AML-193 (cell line): ENCODE data around the gene CDON.

Source experiments
- DNase-seq, 2 experiments: peaks; one replicate each; lab custom pipeline; 2025; lab: John Stamatoyannopoulos, UW

Gene CDON

DNA sequence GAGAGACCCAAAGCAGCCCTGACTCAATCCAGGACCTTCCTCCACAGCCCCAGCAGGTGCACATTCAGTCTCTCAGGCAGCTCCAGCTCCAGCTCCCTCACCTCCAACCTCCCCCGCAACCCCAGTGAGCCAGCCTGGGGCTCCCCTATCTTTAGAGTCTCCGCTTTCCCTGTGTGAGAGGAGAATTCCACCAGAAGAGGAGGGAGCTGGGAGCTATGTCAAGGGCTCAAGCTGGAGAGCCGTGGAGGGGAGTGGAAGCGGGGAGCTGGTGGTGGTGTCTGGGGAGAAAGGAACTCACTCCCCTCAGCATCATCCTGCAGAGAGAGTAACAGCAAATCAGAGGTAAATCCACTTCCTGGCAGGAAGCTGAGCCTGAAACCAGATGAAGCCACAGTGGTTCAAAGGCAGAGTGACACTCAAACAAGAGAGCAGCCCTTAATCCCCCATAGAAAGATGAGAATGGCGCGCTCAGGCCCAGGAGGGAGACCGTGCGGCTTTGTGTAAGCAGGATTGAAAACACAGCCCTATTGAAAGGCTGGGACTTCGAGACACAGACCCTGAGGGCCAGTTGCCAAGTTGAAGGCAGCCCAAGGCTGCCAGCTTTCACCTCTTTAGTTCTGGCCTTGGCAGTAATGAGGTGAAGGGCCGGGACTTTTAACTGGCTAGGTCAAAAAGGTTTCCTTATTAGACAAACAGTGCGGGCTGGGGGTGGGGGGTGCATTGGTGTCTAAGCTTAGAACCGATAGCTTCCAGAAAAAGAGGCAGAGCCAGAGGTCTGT is 21.4 kb upstream of the CDON start:
- no peak for DNase-seq

DNA sequence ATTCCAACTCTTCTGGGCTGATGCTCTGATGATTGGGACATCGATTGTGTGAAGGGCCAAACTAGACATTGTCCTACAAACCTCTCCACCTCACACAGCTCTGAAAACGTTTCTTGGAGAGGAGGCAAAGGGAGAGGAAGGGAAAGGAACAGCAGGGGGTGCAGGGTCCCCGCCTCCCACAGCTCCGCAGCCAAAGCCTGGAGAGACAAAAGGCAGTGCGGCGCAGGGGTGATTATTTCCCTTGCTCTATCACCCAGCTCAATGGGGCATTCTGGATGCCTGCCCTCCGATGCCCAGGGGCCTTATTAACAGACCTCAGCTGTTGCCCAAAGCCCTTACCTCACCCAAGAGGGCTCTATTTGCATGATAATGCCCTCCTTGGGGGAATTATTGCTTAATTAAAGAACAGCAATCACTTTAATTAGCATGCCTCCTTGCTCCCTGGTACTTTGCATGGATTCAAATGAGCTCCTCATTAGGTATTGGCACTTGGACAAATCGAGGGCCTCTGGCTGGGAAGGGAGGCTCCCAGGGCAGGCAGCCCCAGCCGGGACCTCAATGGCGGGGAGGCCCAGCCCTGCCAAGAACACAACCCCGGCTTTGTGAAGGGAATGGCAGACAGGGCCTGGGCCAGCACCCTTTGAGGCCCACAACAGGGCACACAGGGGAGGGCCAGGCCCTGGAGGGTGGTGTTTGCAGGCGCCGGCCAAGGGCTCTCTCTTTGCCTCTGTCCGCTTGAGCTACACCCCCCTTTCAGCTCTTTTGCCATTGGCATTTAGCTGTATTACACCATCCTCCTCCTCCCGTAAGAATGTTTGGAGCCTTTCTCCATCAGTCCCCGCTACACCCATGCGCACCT is 19.8 kb upstream of the CDON start:
- DNase-seq: no peak

DNA sequence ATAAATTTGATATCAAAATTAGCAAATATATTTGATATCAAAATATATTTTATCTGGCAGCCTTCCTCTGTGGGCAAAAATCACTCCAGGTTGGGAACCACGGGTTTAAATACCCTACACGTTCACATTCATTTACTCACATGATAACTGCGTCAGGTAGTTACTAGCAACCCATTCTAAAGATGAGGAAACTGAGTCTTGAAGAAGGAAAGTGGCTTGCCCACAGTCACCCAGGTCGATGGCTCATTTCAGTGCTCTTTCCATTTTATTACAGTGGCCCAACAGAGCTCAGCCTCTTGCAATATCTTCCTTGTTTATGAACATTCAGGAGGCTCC is 19.2 kb upstream of the CDON start:
- no peak for DNase-seq

DNA sequence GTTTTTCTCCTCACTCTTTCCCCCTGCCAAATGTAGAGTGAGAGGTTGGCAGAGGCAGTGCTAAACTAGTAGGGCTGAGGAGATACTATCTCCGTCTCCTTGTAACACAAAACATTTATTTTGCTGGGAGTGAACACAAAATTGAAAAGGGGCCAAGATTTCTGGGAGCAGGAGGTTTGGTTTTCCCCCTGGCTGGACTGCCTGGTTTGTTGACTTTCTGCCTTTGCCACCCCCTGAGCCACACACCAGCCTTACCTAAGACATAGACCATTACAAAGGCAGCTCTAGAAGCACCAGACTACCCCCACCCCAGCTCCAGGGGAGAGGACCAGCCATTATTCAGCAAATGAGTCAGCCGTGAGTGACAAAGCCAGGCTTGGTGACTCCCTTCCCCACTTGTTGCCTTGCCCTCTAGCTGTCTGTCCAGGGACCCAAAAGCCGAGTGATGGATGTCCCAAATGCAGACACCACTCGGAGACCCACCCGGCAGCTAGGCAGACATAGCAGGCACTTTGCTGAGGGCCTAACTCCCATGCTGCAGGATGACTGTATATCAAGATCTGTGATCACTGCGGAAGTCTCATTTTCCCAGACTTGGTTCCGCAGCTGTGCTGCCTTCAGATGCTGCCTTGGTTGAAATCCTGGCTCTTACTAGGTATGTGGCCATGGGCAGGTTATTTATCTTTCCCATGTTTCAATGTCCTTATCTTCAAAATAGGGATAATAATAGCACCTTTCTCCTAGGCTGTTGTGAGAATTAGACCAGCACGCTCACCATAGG is 17.7 kb upstream of the CDON start:
- DNase-seq: no peak

DNA sequence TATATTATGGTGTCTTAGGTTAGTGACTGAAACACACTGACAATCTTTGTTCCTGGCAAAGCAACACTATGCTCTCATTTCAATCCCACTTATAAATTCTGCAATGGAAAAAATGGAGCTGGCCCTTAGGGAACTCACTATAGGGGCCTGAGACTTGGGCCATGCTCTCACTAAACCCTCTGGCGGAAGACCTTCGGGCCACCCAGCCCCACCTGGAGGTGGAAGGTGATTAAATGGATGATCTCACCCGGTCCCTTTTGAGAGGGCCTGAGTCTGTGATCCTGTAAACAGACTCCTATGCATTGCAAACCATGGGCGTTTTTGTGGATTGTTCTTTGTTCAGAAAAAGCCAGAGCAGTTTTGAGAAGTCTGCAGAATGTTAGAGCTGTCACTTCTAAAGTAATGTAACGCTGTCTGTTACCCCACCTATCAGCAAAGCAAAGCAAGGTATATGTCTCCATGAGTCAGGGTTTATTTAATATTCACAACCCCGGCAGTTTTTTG is 17.0 kb upstream of the CDON start:
- no peak for DNase-seq

DNA sequence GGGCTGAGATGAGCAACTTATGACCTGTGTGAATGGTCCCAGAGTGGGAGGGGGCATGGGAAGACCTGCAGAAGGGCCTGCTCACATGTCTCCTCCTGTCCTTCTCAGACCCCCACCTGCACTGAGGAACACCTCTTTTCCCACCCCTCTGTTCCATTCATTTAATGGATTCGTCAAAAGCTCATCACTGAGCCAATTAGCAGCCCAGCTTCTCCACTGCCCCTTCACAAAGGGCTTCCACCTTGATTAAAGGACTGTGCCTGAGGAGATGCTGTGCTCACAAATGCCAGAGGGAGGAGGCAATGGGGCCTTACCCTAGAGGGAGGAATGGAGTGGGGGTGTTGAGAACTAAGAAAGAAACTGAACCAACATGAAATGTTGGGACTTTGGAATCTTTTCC is 14.0 kb upstream of the CDON start:
- no peak for DNase-seq

DNA sequence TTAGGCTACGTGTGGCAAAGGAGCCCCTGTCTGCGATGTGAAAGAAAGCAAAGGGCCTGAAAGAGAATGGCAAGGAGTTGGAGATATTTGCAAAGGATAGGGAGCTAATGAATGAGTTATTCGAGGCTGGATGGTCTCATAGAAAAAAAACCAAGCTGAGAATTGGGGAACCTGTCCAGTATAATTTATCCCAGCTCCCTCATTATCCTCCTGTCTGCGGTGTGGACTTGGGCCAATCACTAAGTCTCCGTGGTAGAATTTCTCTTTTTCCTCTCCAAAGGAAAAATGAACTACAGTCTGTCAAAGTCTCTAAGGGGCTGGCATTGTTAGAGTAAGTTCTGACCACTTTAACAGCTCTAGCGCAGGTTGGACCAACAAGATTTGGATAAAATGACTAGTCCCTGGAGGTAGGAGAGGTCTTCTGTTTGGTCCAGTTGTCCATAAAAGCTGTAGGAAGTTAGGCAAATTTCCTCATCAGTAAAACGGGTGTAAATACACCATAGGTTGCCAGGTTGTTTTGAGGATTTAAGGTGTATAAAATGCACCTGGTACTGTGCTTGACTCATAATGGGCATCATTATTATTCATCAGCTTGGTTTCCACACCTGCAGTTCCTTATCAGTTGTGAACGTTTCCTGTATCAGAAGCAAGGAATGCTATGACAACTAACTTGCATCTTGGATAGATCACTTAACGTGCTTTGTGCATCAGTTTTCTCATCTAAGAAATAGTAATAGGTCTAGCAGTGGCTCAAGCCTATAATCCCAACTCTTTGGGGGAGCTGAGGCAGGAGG is 10.3 kb upstream of the CDON start:
- no peak for DNase-seq

DNA sequence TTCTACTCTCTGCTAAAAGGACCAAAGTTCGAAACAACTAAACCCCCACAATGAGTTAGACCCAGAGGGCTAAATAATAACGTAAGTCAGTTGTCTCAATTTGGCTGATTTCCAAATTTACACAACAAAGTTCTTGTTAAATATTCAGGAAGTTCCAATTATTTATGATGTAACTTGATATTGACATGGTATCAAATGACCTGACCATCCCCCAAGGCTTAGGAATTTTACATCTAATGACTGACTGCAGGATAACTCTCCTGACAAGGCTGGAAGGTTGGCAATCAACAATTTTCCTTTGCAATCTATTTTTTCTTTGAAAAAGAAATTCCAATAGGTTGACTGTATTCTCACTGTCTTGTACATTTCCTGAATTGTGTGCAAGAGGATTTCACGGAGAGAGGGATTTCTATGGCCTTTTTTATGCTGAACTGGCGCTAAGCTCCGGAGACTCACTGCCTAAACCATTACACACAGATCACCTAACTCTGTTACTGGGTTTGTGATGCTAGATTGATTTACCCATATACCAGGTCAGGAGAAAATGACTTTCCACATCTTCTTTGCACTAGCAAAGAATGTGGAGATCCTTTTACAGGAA is 9.6 kb upstream of the CDON start:
- DNase-seq: no peak

DNA sequence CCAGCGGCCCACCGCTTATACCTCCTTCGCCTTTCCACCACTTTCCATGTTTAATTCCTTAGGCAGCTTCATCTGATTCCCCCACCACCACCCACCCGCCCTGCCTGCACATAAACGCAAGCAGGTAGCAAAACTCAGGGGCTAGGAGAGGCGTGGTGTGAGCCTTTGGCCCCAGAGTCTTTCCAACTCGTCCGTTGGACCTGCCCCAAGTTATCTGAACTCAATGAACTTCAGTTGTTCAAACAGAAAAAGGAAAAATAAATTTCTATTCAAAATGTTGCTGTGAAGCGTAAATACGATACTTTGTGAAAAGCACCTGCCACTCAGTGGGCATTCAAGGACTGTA is 814 bp upstream of the CDON start:
- DNase-seq: no peak

DNA sequence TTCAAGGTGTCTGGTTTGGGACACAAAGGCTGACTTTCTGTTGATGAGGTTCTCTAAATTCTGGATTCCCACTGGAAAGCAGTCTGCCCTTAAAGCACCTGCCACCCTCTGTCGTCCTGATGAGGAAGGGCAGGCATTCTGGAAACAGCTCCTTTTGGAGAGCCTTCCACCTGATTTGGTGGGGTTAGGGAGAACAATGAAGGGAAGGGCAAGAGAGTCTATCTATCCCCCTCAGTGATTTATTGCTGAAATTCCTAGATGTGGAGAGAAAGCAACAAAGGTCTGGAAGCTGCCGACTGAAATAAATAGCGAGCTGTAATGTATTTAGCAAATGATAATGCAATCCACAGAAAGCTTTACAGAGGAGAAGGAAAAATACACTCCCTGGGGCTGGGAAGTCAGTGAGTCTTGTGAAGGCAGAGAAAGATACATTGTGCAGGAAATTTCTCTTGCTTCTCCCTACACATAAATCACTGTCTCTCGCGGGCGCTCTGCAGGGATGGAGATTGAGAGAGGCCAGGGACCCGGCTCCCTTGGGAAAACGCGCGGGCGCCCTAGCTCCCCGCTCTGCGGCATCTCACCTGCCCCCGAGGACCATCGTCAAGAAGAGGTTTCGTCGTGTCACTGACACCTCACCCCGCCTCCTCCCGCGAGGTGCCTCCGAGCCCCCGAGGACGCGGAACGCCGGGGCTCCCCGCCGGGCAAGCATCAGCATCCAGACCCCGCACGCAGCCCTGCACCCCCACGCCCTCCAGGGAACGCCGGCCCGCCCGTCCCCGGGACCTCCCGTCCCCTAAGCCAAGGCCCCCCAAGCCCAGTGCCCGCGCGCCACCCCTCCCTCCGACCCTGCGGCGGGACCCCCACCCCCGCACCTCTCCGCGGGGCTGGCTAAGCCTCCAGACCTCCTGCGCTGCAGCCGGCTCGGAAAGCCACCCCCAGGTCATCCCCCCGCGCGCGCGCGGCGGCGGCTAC is 673 bp downstream of the CDON start:
- peak; percentile 6 to 11 for DNase-seq

DNA sequence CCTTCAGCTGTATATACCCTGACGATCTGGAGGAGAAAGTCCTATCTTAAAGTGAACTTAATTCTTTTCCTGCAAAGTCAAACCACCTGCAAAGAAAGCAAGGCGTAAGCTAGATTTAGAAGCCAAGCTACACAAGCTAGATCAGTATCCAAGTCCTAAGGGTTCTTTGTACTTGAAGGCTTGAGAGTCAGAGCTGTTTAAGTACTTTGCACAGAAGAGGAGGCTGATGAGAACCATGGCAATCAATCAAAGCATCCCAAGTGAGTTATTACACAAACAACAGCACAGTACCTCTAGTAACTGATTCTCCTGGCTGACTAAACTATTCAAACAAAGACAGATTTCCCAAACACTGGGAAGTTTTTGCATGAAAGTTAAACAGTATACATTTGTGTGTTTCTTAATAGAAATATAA is 1.9 kb downstream of the CDON start:
- no peak for DNase-seq

DNA sequence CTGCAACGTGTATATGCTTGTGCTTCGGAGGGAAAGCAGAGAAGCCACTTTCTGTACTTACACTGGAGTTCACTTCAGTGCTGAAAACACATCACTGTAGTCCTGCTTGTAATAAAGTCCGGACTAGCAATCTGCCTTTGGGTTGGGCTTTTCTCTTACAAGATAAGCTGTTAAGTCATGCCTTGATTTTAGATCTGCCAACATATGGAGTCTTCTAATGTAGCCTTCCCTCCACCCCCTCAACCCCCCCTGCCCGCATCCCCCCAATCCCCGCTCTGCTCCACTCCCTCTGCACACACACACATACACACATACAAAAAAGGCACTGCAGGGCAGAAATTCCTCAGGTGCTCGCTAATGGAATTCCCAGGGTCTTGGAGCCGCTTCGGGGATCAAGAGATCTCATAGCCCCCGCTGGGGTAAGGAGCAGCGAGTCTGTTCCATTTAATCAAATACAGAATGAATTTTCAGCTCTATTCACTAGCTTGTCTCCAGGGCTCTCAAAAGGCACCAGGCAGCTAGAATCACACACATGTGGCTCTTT is 3.4 kb downstream of the CDON start:
- no peak for DNase-seq

DNA sequence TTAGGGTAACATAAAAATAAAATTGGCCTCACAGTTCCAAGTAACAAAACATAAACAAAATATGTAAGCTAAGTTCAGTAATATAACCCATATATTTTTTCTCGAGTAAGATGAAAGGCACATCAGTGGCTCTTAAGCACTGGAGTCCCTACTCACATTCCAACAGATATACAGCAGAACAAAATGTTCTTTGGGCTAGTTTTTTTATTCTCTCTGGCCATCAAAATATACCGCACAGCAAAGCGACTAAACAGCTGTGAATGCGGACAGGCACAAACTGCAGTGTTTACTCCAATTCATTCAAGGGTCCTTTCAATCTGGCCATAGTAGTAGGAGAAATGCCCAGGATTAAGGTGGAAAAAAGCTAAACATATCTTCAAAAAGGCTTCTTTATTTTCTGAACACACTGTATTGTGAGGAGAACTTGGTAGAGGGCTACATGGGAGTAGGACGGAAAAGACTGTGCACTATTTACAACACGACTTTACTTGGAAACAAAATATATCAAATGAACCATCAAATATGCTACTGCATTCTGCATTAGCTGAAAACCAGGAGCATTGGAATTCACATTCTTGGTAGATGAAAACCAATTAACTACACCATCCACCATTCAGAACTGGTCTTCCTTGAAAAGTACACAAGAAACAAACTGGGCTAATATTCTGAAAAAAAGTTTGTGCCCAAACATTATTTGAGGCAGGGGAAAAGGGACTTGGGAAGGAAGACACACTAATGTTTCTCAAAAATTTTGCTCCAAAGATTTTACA is 4.4 kb downstream of the CDON start:
- DNase-seq: no peak

DNA sequence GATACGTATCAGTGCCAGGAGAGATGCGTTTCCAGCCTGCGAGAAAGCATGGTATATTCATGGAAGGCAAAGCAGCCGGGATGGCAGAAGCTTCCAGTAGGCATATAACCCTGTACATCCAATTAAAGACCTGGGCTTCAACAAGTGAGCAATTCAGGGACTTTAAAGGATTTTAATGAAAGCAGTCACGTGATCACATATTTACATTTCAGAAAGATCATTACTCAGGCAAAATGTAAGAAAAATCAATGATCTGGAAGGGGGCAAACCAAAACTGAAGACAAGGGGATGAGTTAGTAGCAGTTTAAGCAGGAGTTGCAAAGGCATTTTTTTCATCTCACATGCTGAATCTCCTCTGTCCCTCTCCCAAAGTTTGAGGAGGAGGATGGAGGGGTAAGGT is 7.8 kb downstream of the CDON start:
- no peak for DNase-seq

DNA sequence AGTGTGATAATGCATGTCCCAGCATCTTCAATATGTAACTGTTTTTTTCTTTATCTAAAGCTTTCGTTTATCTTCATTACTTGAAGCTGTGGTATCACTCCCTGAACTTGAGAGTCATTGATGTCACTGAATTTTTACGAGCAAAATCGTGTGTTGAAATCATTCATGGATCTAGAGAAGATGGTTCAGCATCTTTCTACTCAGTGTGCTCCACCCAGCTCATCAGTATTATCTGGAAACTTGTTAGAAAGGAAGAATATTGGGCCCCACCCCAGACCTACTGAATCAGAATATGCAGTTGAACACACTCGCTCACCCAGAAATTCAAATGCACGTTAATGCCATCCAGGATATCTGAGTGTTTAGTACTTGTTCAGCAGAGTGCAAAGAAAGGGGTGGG is 8.3 kb downstream of the CDON start:
- DNase-seq: no peak

DNA sequence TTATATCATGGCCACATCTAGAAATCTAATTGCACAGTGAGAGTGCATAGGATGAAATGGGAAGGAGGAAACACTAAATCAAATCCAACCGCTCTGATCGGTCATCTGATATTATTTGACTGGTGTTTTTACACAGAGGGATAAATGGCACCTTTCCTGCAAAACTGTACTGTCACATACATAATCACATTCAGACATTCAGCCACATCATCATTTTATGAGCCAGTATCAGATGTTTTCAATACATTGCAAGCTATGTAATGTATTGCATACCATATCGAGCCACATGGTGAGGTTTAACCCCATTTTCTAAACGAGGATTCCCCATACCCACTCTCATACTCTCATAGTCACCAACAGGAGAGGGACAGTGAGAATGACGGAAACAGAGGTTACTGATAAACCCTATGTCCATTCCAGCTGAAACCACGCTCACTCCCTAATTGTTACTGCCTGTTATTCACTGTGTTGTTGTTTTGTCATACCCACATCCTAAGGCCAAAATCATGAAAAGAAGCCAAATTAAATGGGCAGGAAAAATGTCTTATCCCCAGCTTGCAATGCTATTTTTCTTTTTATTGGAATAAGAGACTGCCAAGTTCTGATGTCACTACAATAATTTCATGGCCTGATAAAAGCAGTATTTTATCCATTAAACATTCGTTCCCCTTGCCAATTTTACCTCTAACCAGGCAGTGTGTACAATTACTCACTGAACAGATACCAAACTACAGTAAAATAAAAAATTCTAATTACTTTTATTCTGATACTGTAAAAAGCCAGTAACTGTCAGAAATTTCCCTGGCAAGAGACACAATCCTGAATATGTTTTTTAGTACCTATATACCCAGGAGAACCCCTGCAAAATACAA is 9.0 kb downstream of the CDON start:
- DNase-seq: no peak

DNA sequence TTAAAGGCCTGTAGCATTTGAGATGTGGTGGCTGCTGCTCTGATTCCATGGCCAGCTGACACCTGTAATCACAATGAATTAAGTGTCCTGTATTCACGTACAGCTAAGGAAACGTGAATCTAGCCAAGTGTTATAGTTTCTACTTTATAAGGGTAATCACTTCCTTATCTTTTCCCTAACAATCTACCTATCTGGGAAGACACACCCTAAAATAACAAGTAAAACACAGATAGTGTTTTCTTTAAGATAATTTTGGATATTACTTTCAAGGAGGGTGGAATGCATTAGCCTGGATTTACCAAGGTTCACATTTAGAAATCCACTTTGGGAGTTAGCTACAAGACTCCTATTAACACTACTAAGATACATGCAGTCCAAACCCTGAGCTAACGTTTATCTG is 11.5 kb downstream of the CDON start:
- DNase-seq: no peak

DNA sequence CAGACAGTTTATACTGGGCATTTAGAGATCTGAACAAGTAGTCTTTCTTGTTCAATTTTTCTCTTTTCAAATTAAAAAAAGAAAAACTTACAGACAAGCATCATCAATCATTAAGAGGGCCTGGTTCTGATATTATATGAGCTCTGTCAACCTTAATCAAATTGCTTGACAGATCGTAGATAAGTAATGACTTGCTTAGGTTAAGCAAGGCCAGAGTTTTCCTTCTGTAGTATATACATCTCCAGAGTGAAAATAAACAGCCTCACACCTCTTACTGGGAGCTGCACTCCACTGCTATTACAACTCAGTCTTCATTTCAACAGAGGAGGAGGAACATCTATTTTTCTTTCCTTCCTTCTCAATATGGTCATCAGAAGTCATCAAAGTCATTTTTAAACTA is 13.5 kb downstream of the CDON start:
- no peak for DNase-seq
